Activated CD4-positive, alpha-beta T cell treated with anti-CD3 and anti-CD28 coated beads, Interleukin-2, Interleukin-4, amounts not matched to agents 100 ng/mL and 50 ng/mL, durations not matched to agents 16 hours and 8 hours (primary cell): Measurements from ENCODE around the gene ATP2B3.

Experiments used
- DNase-seq: peaks from one replicate; pipeline ENCODE4 v3.0.0-alpha.2; 2020; ENCODE audit warnings: low spot score

ATP2B3 gene

GRCh38 chrX:153490217-153490930, 27.1 kb upstream of the ATP2B3 start:
- DNase-seq = no peak

GRCh38 chrX:153491351-153491914, 26.0 kb upstream of the ATP2B3 start:
- no peak for DNase-seq

- DNase-seq = no peak
These were observed 25.5 kb upstream of the ATP2B3 start for GRCh38 chrX:153491918-153492317.

- DNase-seq = no peak
These were observed 24.9 kb upstream of the ATP2B3 start for GRCh38 chrX:153492543-153492942.

GRCh38 chrX:153493085-153493484, 24.4 kb upstream of the ATP2B3 start:
- DNase-seq = no peak

- no peak for DNase-seq
These were observed 23.4 kb upstream of the ATP2B3 start for GRCh38 chrX:153494061-153494460.

GRCh38 chrX:153494541-153495361, 22.7 kb upstream of the ATP2B3 start, which contains the start of gene BGN:
TSS of gene BGN (plus strand) at chrX:153494980. CDS start at chrX:153504632, 9,652 bp downstream.
- DNase-seq = no peak

GRCh38 chrX:153495362-153495751, 22.1 kb upstream of the ATP2B3 start:
- no peak for DNase-seq

GRCh38 chrX:153495903-153496589, 21.4 kb upstream of the ATP2B3 start:
- no peak for DNase-seq

- DNase-seq = no peak
These were observed 20.9 kb upstream of the ATP2B3 start for GRCh38 chrX:153496590-153496959.

- no peak for DNase-seq
These were observed 19.0 kb upstream of the ATP2B3 start for GRCh38 chrX:153498453-153498852.

- no peak for DNase-seq
These were observed 18.1 kb upstream of the ATP2B3 start for GRCh38 chrX:153499341-153499740.

GRCh38 chrX:153499876-153500275, 17.6 kb upstream of the ATP2B3 start:
- DNase-seq = no peak

GRCh38 chrX:153500676-153501280, 16.7 kb upstream of the ATP2B3 start:
- DNase-seq = no peak

- DNase-seq = no peak
These were observed 15.9 kb upstream of the ATP2B3 start for GRCh38 chrX:153501530-153501929.

GRCh38 chrX:153502131-153502530, 15.3 kb upstream of the ATP2B3 start:
- no peak for DNase-seq

GRCh38 chrX:153502796-153503195, 14.6 kb upstream of the ATP2B3 start:
- no peak for DNase-seq

GRCh38 chrX:153504445-153505016, 12.9 kb upstream of the ATP2B3 start:
- DNase-seq = no peak

- DNase-seq = no peak
These were observed 12.1 kb upstream of the ATP2B3 start for GRCh38 chrX:153505361-153505760.

GRCh38 chrX:153507484-153508178, 9.8 kb upstream of the ATP2B3 start:
- DNase-seq = peak; percentile 85

- no peak for DNase-seq
These were observed 7.8 kb upstream of the ATP2B3 start for GRCh38 chrX:153509592-153509991.
